ENCODE measurements around the gene GOLGA6C.
"Not testable (repeated sequence)": the region's sequence is repeated elsewhere in the genome, so short reads cannot be mapped to it uniquely, and the experiment has no call there.

The GOLGA6C gene

GRCh38 chr15:75252285-75252684 is 5.8 kb upstream of the GOLGA6C start:
- not testable (repeated sequence) for DNase-seq (ENCODE audit: low spot score)

- DNase-seq (ENCODE audit: low spot score), result not testable (repeated sequence)
Measured at GRCh38 chr15:75258620-75259343, 648 bp downstream of the GOLGA6C start.

- not testable (repeated sequence) for DNase-seq (ENCODE audit: low spot score)
Measured at GRCh38 chr15:75259873-75260272, 1.7 kb downstream of the GOLGA6C start.

- DNase-seq (ENCODE audit: low spot score), result not testable (repeated sequence)
Measured at GRCh38 chr15:75273751-75274359, 15.7 kb downstream of the GOLGA6C start.

- peak; percentile 43 for DNase-seq (ENCODE audit: low spot score)
Measured at GRCh38 chr15:75274509-75275107, 16.5 kb downstream of the GOLGA6C start.

GRCh38 chr15:75275617-75276016 is 17.5 kb downstream of the GOLGA6C start:
- not testable (repeated sequence) for DNase-seq (ENCODE audit: low spot score)

GRCh38 chr15:75278497-75278896 is 20.4 kb downstream of the GOLGA6C start:
- DNase-seq (ENCODE audit: low spot score), result not testable (repeated sequence)

- DNase-seq (ENCODE audit: low spot score), result not testable (repeated sequence)
Measured at GRCh38 chr15:75282572-75282971, 24.4 kb downstream of the GOLGA6C start, which contains the start of gene GOLGA6D. TSS of gene GOLGA6D (plus strand) at chr15:75282835. CDS start at chr15:75282876, 41 bp downstream.

- not testable (repeated sequence) for DNase-seq (ENCODE audit: low spot score)
Measured at GRCh38 chr15:75284152-75284551, 26.0 kb downstream of the GOLGA6C start.

- not testable (repeated sequence) for DNase-seq (ENCODE audit: low spot score)
Measured at GRCh38 chr15:75293660-75294059, 35.5 kb downstream of the GOLGA6C start.

GRCh38 chr15:75298541-75299310 is 40.6 kb downstream of the GOLGA6C start:
- DNase-seq (ENCODE audit: low spot score), result not testable (repeated sequence)

GRCh38 chr15:75299311-75299688 is 41.2 kb downstream of the GOLGA6C start:
- DNase-seq (ENCODE audit: low spot score), result not testable (repeated sequence)

- DNase-seq (ENCODE audit: low spot score), result not testable (repeated sequence)
Measured at GRCh38 chr15:75300026-75300425, 41.9 kb downstream of the GOLGA6C start.

- DNase-seq (ENCODE audit: low spot score), result no peak
Measured at GRCh38 chr15:75302318-75302717, 44.2 kb downstream of the GOLGA6C start.

GRCh38 chr15:75302753-75303152 is 44.6 kb downstream of the GOLGA6C start:
- not testable (repeated sequence) for DNase-seq (ENCODE audit: low spot score)

GRCh38 chr15:75306188-75306587 is 48.1 kb downstream of the GOLGA6C start:
- no peak for DNase-seq (ENCODE audit: low spot score)

GRCh38 chr15:75307778-75308390 is 49.8 kb downstream of the GOLGA6C start:
- DNase-seq (ENCODE audit: low spot score), result peak; percentile 44

- DNase-seq (ENCODE audit: low spot score), result no peak
Measured at GRCh38 chr15:75309711-75310110, 51.6 kb downstream of the GOLGA6C start.

GRCh38 chr15:75312548-75312947 is 54.4 kb downstream of the GOLGA6C start:
- DNase-seq (ENCODE audit: low spot score), result not testable (repeated sequence)

GRCh38 chr15:75313116-75313845 is 55.1 kb downstream of the GOLGA6C start:
- no peak for DNase-seq (ENCODE audit: low spot score)

Data from RKO (cell line).